HepG2 (cell line): ENCODE data around the gene RCBTB1. TPM values are rescaled to one million over a fixed set of nuclear protein-coding genes. Genes with fewer than 3 reads are reported as not detected.

Source experiments
- ATAC-seq: fragments of 200-7000 bp; cut with Tn5 transposase; 3 replicates; pipeline ENCODE4 v1.9.1; 2020; ENCODE audit warnings: mild to moderate bottlenecking, moderate library complexity
- BruUV-seq: library from RNA; stranded (reverse); fragments of 400-500 nt; replicated peaks from 2 replicates; lab custom pipeline; 2021; lab: Mats Ljungman, UMichigan
- CTCF ChIA-PET: fragments of 300-600 bp; formaldehyde crosslinking; extraction: SDS; loops from one replicate; lab custom pipeline; 2021; ENCODE audit warnings: low total read pairs, inconsistent platforms, low intra/inter-chr PET ratio; lab: Yijun Ruan, JAX
- POLR2A ChIA-PET: fragments of 350-600 bp; sonication (Branson Sonifier 250); formaldehyde crosslinking; loops from one replicate; lab custom pipeline; 2020; ENCODE audit warnings: antibody characterized with exemption, inconsistent platforms; lab: Yijun Ruan, JAX
- DNase-seq: peaks from one replicate; pipeline ENCODE4 v3.0.0-alpha.2; 2015; ENCODE audit warnings: low spot score
- FAIRE-seq: peaks from 3 replicates; lab custom pipeline; 2011; peaks lifted over from hg19 to GRCh38; lab: Jason Lieb, UNC
- H2AFZ ChIP-seq: one replicate; pipeline ENCODE4 v1.6.1; 2011; ENCODE audit warnings: low read length, inconsistent platforms
- H3K27ac ChIP-seq: fragments of 300-600 bp; 3 replicates; pipeline ENCODE4 v1.8.0; 2011; ENCODE audit warnings: mixed run types, mild to moderate bottlenecking, mixed read lengths, low read length, inconsistent platforms; ENCODE audit not compliant: insufficient read depth; ENCODE audit errors: extremely low read length
- H3K27me3 ChIP-seq, 2 experiments: fragments of 200-600 bp in 1 of 2; 2 replicates in 1 of 2; 3 replicates in 1 of 2; pipeline versions ENCODE4 v1.6.0 to v1.8.0; 2011; ENCODE audit warnings: low read length in 2 of 2, mild to moderate bottlenecking in 2 of 2, moderate library complexity in 2 of 2, inconsistent platforms in 1 of 2; ENCODE audit not compliant: insufficient read depth in 2 of 2, control insufficient read depth in 1 of 2
- H3K36me3 ChIP-seq, 2 experiments: fragments of 200-600 bp in 1 of 2; replicated peaks in 1 of 2; 2 replicates in 1 of 2; 3 replicates in 1 of 2; pipeline versions ENCODE4 v1.5.1 to v1.8.0; 2011; ENCODE audit warnings: low read length in 2 of 2, inconsistent platforms in 1 of 2; ENCODE audit not compliant: insufficient read depth in 2 of 2, control insufficient read depth in 1 of 2
- H3K4me1 ChIP-seq: 2 replicates; pipeline ENCODE4 v1.5.1; 2012; ENCODE audit warnings: low read length, inconsistent platforms; ENCODE audit not compliant: insufficient read depth
- H3K4me2 ChIP-seq: 2 replicates; pipeline ENCODE4 v1.6.0; 2011; ENCODE audit warnings: low read depth, low read length, inconsistent platforms
- H3K4me3 ChIP-seq, 3 experiments: fragments of 200-600 bp in 1 of 3; sonication (generic), shearing (Covaris generic) in 1 of 3; replicated peaks in 1 of 3; 2 replicates each; pipeline ENCODE4 v1.5.1; 2011 to 2016; ENCODE audit warnings: low read length in 3 of 3, inconsistent platforms in 2 of 3, low read depth in 2 of 3, mild to moderate bottlenecking in 2 of 3, control low read depth in 1 of 3, mixed read lengths in 1 of 3; ENCODE audit not compliant: insufficient read depth in 1 of 3
- H3K79me2 ChIP-seq: one replicate; pipeline ENCODE4 v1.6.1; 2011; ENCODE audit warnings: low read length, inconsistent platforms; ENCODE audit not compliant: insufficient read depth
- H3K9ac ChIP-seq: 2 replicates; pipeline ENCODE4 v1.6.0; 2011; ENCODE audit warnings: mild to moderate bottlenecking, low read depth, low read length, inconsistent platforms; ENCODE audit not compliant: insufficient read depth
- H3K9me3 ChIP-seq: 2 replicates; pipeline ENCODE4 v1.5.1; 2012; ENCODE audit warnings: mild to moderate bottlenecking, low read length
- H4K20me1 ChIP-seq: 2 replicates; pipeline ENCODE4 v1.6.0; 2011; ENCODE audit warnings: inconsistent platforms, mild to moderate bottlenecking, low read length, moderate library complexity; ENCODE audit not compliant: insufficient read depth
- CREB1 ChIP-seq, 2 experiments: fragments of 450-650 bp in 1 of 2; IDR thresholded peaks; 2 replicates each; pipeline ENCODE4 v1.6.1; 2016 to 2017; ENCODE audit warnings: control low read depth in 1 of 2, mild to moderate bottlenecking in 1 of 2, missing compliant biosample characterization in 1 of 2, missing genetic modification characterization in 1 of 2
- DNMT1 ChIP-seq: sonication (generic); formaldehyde crosslinking; IDR thresholded peaks from 2 replicates; pipeline ENCODE4 v1.5.1; 2020; ENCODE audit warnings: mild to moderate bottlenecking, missing genetic modification reagents
- ETV5 ChIP-seq: IDR thresholded peaks from 2 replicates; pipeline ENCODE4 v1.6.1; 2018; ENCODE audit warnings: missing biosample characterization, missing genetic modification reagents, inconsistent platforms, borderline replicate concordance
- GATAD2A ChIP-seq: IDR thresholded peaks from 2 replicates; pipeline ENCODE4 v1.6.1; 2016
- HDAC6 ChIP-seq: fragments of 200-600 bp; sonication (generic); IDR thresholded peaks from 2 replicates; pipeline ENCODE4 v1.7.0; 2017; ENCODE audit warnings: mild to moderate bottlenecking, antibody characterized with exemption, low read length, low read depth
- KDM1A ChIP-seq: IDR thresholded peaks from 2 replicates; pipeline ENCODE4 v1.6.1; 2016; ENCODE audit warnings: missing compliant biosample characterization
- NCOA2 ChIP-seq: sonication (generic); formaldehyde crosslinking; IDR thresholded peaks from 2 replicates; pipeline ENCODE4 v1.8.0; 2022; ENCODE audit warnings: inconsistent platforms
- NR2F1 ChIP-seq, 2 experiments: fragments of 450-650 bp in 1 of 2; formaldehyde crosslinking in 1 of 2; IDR thresholded peaks; 2 replicates each; pipeline versions ENCODE4 v1.5.0 to v1.6.1; 2016 to 2020; ENCODE audit warnings: mild to moderate bottlenecking in 1 of 2, missing compliant biosample characterization in 1 of 2, missing genetic modification reagents in 1 of 2, moderate library complexity in 1 of 2
- SALL2 ChIP-seq: sonication (generic); formaldehyde crosslinking; IDR thresholded peaks from 2 replicates; pipeline ENCODE4 v1.8.1; 2023; ENCODE audit warnings: mild to moderate bottlenecking, missing genetic modification reagents, inconsistent platforms
- TAF15 ChIP-seq: fragments of 200-400 bp; formaldehyde crosslinking; IDR thresholded peaks from one replicate; pipeline ENCODE4 v1.6.1; 2018; ENCODE audit warnings: mild to moderate bottlenecking, low read depth, low read length; ENCODE audit not compliant: poor library complexity, severe bottlenecking
- TBX2 ChIP-seq: sonication (generic); formaldehyde crosslinking; IDR thresholded peaks from 2 replicates; pipeline ENCODE4 v1.5.0; 2020; ENCODE audit warnings: missing genetic modification reagents, mild to moderate bottlenecking, borderline replicate concordance
- ZKSCAN5 ChIP-seq: sonication (generic); formaldehyde crosslinking; IDR thresholded peaks from 2 replicates; pipeline ENCODE4 v1.5.1; 2020; ENCODE audit warnings: mild to moderate bottlenecking, missing genetic modification reagents
- ZMAT3 ChIP-seq: sonication (generic); formaldehyde crosslinking; conservative IDR thresholded peaks from 2 replicates; pipeline ENCODE4 v1.7.0; 2021; ENCODE audit warnings: missing genetic modification reagents
- ZNF550 ChIP-seq: sonication (generic); formaldehyde crosslinking; IDR thresholded peaks from 2 replicates; pipeline ENCODE4 v1.4.0; 2020; ENCODE audit warnings: mild to moderate bottlenecking, missing genetic modification reagents, borderline replicate concordance
- ZNF557 ChIP-seq: sonication (generic); formaldehyde crosslinking; IDR thresholded peaks from 2 replicates; pipeline ENCODE4 v1.4.0; 2020; ENCODE audit warnings: missing genetic modification reagents
- ZNF841 ChIP-seq: sonication (generic); formaldehyde crosslinking; IDR thresholded peaks from 2 replicates; pipeline ENCODE4 v1.8.1; 2023; ENCODE audit warnings: missing genetic modification reagents, borderline replicate concordance
- WGBS: methylation state at CpG from one replicate; pipeline ENCODE4 v1.1.6; 2017; ENCODE audit warnings: low lambda C conversion rate; 5-methylcytosine and 5-hydroxymethylcytosine counted together
- in situ Hi-C: cut with HindIII; loops from 2 replicates; pipeline ENCODE4 v1.10.0; 2017; ENCODE audit warnings: low pct_unique_long_range_greater_than_20kb; ENCODE audit not compliant: extremely low pct_ligation_motif_present
- intact Hi-C: fragments of 100-400 bp; cut with micrococcal nuclease; formaldehyde crosslinking; loops from one replicate; pipeline ENCODE4 v1.10.0; 2022; ENCODE audit not compliant: unreplicated experiment
- polyA plus RNA-seq, 8 experiments: library from polyadenylated mRNA; depleted of rRNA in 3 of 8; stranded (reverse) in 7 of 8; unstranded in 1 of 8; fragments of >200 nt; fragmentation: Illumina TruSeq in 4 of 8; extraction: Trizol in 4 of 8; gene quantifications; 2 replicates each; pipeline versions ENCODE4 v1.2.1 to v1.2.3, GENCODE V29; 2011 to 2016; ENCODE audit warnings: low read depth in 4 of 8, missing spikeins in 1 of 8, mixed read lengths in 1 of 8; ENCODE audit not compliant: insufficient read depth in 1 of 8
- total RNA-seq, 5 experiments: library from RNA; depleted of rRNA; stranded (reverse); fragments of >200 nt; fragmentation: Illumina TruSeq; extraction: Trizol; gene quantifications; 2 replicates each; pipeline ENCODE4 v1.2.3, GENCODE V29; 2016; ENCODE audit warnings: low read depth in 1 of 5
- TF ChIP-seq, protein P1 (sequence below): sonication (generic); formaldehyde crosslinking; IDR thresholded peaks from 2 replicates; pipeline ENCODE4 v1.5.0; 2020; ENCODE audit warnings: mild to moderate bottlenecking, missing genetic modification reagents, moderate library complexity
- TF ChIP-seq, protein P2 (sequence below): sonication (generic); formaldehyde crosslinking; IDR thresholded peaks from 2 replicates; pipeline ENCODE4 v1.8.1; 2023; ENCODE audit warnings: mild to moderate bottlenecking, moderate library complexity, missing genetic modification reagents

Gene RCBTB1
- total and polyA plus RNA-seq, 2 of the 13 experiments (the other 11 are each of a cell fraction or from before 2014, with no cell fraction given) = 13.4 to 21.6 TPM

DNA sequence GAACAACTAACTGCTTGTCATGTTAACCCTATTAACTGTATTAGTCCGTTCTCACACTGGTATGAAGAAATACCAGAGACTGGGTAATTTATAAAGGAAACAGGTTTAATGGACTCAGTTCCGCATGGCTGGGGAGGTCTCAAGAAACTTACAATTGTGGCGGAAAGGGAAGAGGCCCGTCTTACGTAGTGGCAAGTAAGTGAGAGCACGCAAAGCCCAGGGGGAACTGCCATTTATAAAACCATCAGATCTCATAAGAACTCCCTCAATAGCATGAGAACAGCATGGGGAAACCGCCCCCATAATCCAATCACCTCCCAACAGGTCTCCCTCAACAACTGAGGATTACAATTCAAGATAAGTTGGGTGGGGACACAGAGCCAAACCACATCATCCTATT, 54.9 kb downstream of the RCBTB1 start:
- ATAC-seq (no peak), FAIRE-seq (no peak), DNase-seq (no peak)
- TF ChIP-seq ZNF841 (CRISPR knock-in tag) (no peak), KDM1A (CRISPR knock-in tag) (no peak), ZNF557 (CRISPR knock-in tag) (no peak), ETV5 (CRISPR knock-in tag) (no peak), ZMAT3 (CRISPR knock-in tag) (no peak), HDAC6 (no peak), TBX2 (CRISPR knock-in tag) (no peak), ZKSCAN5 (no peak), NCOA2 (CRISPR knock-in tag) (no peak), ZNF550 (no peak), SALL2 (CRISPR knock-in tag) (no peak), CREB1 (IDR thresholded peaks at IDR 0.05) (no peak), CREB1 (CRISPR knock-in tag; IDR thresholded peaks at IDR 0.05) (no peak), TAF15 (no peak), NR2F1 (CRISPR knock-in tag; IDR thresholded peaks at IDR 0.05) (no peak), DNMT1 (no peak), GATAD2A (CRISPR knock-in tag) (no peak)
- TF ChIP-seq, protein P1, sequence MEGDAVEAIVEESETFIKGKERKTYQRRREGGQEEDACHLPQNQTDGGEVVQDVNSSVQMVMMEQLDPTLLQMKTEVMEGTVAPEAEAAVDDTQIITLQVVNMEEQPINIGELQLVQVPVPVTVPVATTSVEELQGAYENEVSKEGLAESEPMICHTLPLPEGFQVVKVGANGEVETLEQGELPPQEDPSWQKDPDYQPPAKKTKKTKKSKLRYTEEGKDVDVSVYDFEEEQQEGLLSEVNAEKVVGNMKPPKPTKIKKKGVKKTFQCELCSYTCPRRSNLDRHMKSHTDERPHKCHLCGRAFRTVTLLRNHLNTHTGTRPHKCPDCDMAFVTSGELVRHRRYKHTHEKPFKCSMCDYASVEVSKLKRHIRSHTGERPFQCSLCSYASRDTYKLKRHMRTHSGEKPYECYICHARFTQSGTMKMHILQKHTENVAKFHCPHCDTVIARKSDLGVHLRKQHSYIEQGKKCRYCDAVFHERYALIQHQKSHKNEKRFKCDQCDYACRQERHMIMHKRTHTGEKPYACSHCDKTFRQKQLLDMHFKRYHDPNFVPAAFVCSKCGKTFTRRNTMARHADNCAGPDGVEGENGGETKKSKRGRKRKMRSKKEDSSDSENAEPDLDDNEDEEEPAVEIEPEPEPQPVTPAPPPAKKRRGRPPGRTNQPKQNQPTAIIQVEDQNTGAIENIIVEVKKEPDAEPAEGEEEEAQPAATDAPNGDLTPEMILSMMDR = no peak
- TF ChIP-seq, protein P2, sequence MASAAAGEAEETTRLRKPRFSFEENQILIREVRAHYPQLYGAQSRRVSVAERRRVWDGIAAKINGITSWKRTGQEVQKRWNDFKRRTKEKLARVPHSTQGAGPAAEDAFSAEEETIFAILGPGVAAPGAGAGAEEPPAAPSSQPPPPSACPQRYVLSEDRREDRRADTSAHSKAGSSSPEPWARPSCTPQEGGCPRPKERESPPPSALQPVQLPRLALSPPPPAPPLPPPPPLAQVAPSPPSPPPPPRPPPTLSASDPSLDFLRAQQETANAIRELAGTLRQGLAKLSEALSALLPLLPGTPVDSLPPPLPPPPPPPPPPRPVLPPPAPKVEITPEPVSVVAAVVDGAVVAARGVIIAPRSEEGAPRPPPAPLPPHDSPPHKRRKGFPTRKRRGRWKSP (CRISPR knock-in tag) = no peak
- H3K27ac ChIP-seq = no peak overlapping the region
- WGBS = 93% methylated on average over 7 of the region's 7 CpGs
- ChIA-PET CTCF (no interaction called here), POLR2A (interaction anchor here (0.6 kb wide), 1 partner anchor 64 kb away, joined by 3 read pairs; no protein-coding TSS in a partner anchor)
- peaks cover 0 to 19% of the 10 kb centered on the region in 2 experiments; a peak in 4 of 5 replicates for H3K36me3 ChIP-seq
- H3K4me1 ChIP-seq = no peaks in the 10 kb centered on the region
- no peak overlapping the region for H3K4me2 ChIP-seq
- no peaks in the 10 kb centered on the region for H3K27me3 ChIP-seq
- no peaks in the 10 kb centered on the region for H4K20me1 ChIP-seq
- no peak overlapping the region for H3K4me3 ChIP-seq
- no peaks in the 10 kb centered on the region for H3K9me3 ChIP-seq
- no TSS peak for BruUV-seq
- no peak overlapping the region for H2AFZ ChIP-seq
- no peaks in the 10 kb centered on the region for H3K79me2 ChIP-seq
- in situ Hi-C loops (no loop called here), intact Hi-C loops (no loop called here)
- H3K9ac ChIP-seq = no peak overlapping the region
